C4-2B (cell line): Measurements from ENCODE around the gene LRMDA.

Experiments used
- H3K27ac ChIP-seq: fragments of 450-650 bp; 2 replicates; pipeline ENCODE4 v1.5.1; 2017
- ZFX ChIP-seq: fragments of 450-650 bp; IDR thresholded peaks from 2 replicates; pipeline ENCODE4 v1.6.1; 2017
- TF ChIP-seq, protein P1 (sequence below): fragments of 450-650 bp; conservative IDR thresholded peaks from 2 replicates; pipeline ENCODE4 v1.5.1; 2017; ENCODE audit warnings: mild to moderate bottlenecking

The LRMDA gene

DNA sequence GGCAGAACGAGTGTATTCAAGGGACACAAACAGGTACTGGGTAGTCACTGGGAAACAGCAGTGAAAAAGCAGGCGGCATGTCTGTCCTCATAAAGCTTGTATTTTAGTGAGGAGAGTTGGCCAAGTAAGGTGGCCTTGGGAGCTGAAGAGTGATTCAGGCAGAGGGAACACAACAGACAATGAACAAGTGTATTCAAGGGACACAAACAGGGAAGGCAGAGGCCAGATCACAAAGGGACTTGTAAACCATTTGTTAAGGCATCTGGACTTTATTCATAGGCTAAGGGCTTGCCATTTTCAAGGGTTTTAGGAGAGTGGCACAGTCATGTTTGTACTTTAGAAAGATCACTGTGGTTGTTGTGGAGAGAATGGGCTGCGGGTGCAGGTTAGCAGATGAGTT, 49.0 kb downstream of the LRMDA start:
- no peak overlapping the region for H3K27ac ChIP-seq
- TF ChIP-seq ZFX = no peak
- TF ChIP-seq, protein P1, sequence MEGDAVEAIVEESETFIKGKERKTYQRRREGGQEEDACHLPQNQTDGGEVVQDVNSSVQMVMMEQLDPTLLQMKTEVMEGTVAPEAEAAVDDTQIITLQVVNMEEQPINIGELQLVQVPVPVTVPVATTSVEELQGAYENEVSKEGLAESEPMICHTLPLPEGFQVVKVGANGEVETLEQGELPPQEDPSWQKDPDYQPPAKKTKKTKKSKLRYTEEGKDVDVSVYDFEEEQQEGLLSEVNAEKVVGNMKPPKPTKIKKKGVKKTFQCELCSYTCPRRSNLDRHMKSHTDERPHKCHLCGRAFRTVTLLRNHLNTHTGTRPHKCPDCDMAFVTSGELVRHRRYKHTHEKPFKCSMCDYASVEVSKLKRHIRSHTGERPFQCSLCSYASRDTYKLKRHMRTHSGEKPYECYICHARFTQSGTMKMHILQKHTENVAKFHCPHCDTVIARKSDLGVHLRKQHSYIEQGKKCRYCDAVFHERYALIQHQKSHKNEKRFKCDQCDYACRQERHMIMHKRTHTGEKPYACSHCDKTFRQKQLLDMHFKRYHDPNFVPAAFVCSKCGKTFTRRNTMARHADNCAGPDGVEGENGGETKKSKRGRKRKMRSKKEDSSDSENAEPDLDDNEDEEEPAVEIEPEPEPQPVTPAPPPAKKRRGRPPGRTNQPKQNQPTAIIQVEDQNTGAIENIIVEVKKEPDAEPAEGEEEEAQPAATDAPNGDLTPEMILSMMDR = no peak

- no peak overlapping the region for H3K27ac ChIP-seq
- TF ChIP-seq, protein P1 = no peak
- no peak for TF ChIP-seq ZFX
Measured at GRCh38 chr10:75483188-75483587, 51.8 kb downstream of the LRMDA start.

GRCh38 chr10:75484717-75485116, 53.3 kb downstream of the LRMDA start:
- TF ChIP-seq, protein P1 = no peak
- TF ChIP-seq ZFX = no peak
- no peak overlapping the region for H3K27ac ChIP-seq

- no peak overlapping the region for H3K27ac ChIP-seq
- TF ChIP-seq, protein P1 = no peak
- TF ChIP-seq ZFX = no peak
Measured at GRCh38 chr10:75486591-75486990, 55.2 kb downstream of the LRMDA start.

DNA sequence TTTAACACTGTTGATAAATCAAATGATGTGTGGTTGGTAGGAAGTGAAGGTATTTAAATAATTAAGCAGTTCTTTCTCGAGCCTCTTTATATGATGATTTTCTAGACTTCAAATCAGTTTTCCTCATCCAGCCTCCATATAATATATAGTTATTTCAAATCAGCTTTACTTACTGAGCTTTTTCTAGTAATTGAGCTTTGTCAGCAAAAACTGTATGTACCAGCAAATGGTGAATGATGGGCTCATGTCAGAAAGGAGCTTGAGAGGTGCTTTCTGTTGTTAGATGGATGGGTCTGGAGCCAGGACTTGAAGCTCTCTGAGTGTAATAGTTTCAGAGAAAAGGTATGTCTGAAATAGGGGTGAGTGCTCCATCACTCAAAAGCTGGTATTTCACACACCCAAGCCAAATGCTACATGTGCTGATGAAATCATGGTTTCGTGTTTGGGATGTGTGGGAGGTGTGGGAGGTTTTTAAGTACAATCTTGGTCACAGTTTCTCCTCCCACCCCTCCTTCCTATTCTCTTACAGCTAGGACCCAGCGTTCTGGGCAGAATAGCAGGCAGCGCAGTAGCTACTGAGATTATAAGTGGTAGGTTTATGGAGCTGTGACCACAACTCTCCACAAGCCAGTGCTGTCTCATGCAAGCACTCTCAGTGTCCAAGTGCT, 55.8 kb downstream of the LRMDA start:
- no peak overlapping the region for H3K27ac ChIP-seq
- TF ChIP-seq, protein P1 = no peak
- TF ChIP-seq ZFX = no peak

DNA sequence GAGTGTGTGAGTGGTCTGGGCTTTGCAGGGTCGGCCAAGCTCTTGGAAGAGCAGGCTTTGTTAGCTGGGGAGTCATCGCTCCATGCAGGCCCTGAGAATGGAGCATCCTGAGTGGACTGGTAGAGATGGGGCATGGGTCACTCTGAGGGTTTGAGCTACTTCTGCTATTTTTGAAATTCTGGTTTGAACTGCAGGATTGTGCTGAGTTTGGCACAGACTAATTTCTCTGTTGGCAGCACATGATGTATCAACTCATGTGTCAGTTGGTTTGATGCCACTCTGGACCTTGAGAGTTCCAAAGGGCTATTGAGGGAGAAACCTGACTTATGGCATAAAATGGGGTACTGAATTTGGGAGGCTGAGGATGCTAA, 56.3 kb downstream of the LRMDA start:
- no peak overlapping the region for H3K27ac ChIP-seq
- TF ChIP-seq, protein P1 = no peak
- no peak for TF ChIP-seq ZFX

- TF ChIP-seq, protein P1 = no peak
- no peak for TF ChIP-seq ZFX
- H3K27ac ChIP-seq = no peak overlapping the region
Measured at GRCh38 chr10:75492173-75492925, 60.9 kb downstream of the LRMDA start.
